Urothelium cell line (cell line): ENCODE measurements around the gene MAPK10.

Source experiments
- DNase-seq: peaks from one replicate; pipeline ENCODE4 v3.0.0; 2011; ENCODE audit warnings: low spot score, mixed read lengths
- FAIRE-seq: peaks from 2 replicates; lab custom pipeline; 2011; peaks lifted over from hg19 to GRCh38; lab: Jason Lieb, UNC

MAPK10 gene

GRCh38 chr4:85942107-85942506, 417.7 kb downstream of the MAPK10 start:
- FAIRE-seq (no peak), DNase-seq (no peak)

GRCh38 chr4:85940151-85940550, 419.7 kb downstream of the MAPK10 start:
- DNase-seq (no peak), FAIRE-seq (no peak)
